H1 (cell line): Measurements from ENCODE around the gene MBNL1. TPM values are rescaled to one million over a fixed set of nuclear protein-coding genes. Genes with fewer than 3 reads are reported as not detected.

Source experiments
- CHD1 ChIP-seq: IDR thresholded peaks from 2 replicates; pipeline ENCODE4 v1.6.1; 2012; ENCODE audit warnings: low read depth, low read length, improper control_type of control experiment
- JUN ChIP-seq: IDR thresholded peaks from 2 replicates; pipeline ENCODE4 v1.6.1; 2011; ENCODE audit warnings: low read depth, mild to moderate bottlenecking, improper control_type of control experiment, low read length
- KDM5A ChIP-seq: fragments of 200-600 bp; IDR thresholded peaks from 2 replicates; pipeline ENCODE4 v1.7.1; 2012; ENCODE audit warnings: mild to moderate bottlenecking, low read length, inconsistent platforms, mixed read lengths
- NRF1 ChIP-seq: IDR thresholded peaks from 2 replicates; pipeline ENCODE4 v1.6.1; 2011; ENCODE audit warnings: mild to moderate bottlenecking, low read depth, low read length, improper control_type of control experiment
- SRF ChIP-seq: IDR thresholded peaks from 2 replicates; pipeline ENCODE4 v1.6.1; 2011; ENCODE audit warnings: mild to moderate bottlenecking, low read depth, low read length, moderate library complexity
- YY1 ChIP-seq: IDR thresholded peaks from 2 replicates; pipeline ENCODE4 v1.6.1; 2011; ENCODE audit warnings: low read depth, mild to moderate bottlenecking, low read length
- polyA plus RNA-seq, 7 experiments: library from polyadenylated mRNA; depleted of rRNA in 3 of 7; stranded (reverse) in 5 of 7; unstranded in 2 of 7; fragments of >200 nt in 5 of 7; fragments of 200-250 nt in 2 of 7; gene quantifications; 1 replicate in 5 of 7; 2 replicates in 1 of 7; 4 replicates in 1 of 7; pipeline versions ENCODE4 v1.2.1 to v1.2.3, GENCODE V29; 2011 to 2013; ENCODE audit warnings: missing spikeins in 2 of 7, mixed read lengths in 2 of 7
- total RNA-seq: library from RNA; stranded (reverse); fragmentation: NEBNext Ultra II Directional; extraction: Animal tissue kit (Norgen Biotek cat#: 25700); gene quantifications from 2 replicates; pipeline ENCODE4 v1.2.1, GENCODE V29; 2021
- TF ChIP-seq, protein P1 (sequence below): fragments of 300-600 bp; sonication (generic); IDR thresholded peaks from 2 replicates; pipeline ENCODE4 v1.7.1; 2012; ENCODE audit warnings: low read length, moderate library complexity, mild to moderate bottlenecking, inconsistent platforms; ENCODE audit not compliant: insufficient replicate concordance
- TF ChIP-seq, protein P2 (sequence below): IDR thresholded peaks from 2 replicates; pipeline ENCODE4 v1.6.1; 2011; ENCODE audit warnings: low read length, improper control_type of control experiment

The MBNL1 gene
- total and polyA plus RNA-seq, 2 of the 8 experiments (the other 6 are each of a cell fraction or from before 2014, with no cell fraction given) = 5.0 to 16.4 TPM

DNA sequence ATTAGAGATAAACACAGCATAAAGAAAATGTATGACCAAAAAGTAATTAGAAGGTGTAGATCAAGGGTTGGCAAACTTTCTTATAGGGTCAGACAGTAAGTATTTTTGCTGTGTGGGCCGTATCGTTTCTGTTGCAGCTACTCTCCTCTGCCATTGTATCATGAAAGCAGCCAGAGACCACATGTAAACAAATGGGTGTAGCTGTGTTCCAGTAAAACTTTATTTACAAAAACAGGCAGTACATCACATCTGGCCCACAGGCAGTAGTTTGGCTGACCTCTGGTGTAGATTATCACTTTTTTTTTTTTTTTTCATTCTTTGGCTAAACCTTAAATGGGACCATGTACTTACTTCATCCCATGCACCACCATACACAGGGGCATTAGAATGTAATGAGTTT is 190.8 kb downstream of the MBNL1 start (continued):
- TF ChIP-seq, protein P1, sequence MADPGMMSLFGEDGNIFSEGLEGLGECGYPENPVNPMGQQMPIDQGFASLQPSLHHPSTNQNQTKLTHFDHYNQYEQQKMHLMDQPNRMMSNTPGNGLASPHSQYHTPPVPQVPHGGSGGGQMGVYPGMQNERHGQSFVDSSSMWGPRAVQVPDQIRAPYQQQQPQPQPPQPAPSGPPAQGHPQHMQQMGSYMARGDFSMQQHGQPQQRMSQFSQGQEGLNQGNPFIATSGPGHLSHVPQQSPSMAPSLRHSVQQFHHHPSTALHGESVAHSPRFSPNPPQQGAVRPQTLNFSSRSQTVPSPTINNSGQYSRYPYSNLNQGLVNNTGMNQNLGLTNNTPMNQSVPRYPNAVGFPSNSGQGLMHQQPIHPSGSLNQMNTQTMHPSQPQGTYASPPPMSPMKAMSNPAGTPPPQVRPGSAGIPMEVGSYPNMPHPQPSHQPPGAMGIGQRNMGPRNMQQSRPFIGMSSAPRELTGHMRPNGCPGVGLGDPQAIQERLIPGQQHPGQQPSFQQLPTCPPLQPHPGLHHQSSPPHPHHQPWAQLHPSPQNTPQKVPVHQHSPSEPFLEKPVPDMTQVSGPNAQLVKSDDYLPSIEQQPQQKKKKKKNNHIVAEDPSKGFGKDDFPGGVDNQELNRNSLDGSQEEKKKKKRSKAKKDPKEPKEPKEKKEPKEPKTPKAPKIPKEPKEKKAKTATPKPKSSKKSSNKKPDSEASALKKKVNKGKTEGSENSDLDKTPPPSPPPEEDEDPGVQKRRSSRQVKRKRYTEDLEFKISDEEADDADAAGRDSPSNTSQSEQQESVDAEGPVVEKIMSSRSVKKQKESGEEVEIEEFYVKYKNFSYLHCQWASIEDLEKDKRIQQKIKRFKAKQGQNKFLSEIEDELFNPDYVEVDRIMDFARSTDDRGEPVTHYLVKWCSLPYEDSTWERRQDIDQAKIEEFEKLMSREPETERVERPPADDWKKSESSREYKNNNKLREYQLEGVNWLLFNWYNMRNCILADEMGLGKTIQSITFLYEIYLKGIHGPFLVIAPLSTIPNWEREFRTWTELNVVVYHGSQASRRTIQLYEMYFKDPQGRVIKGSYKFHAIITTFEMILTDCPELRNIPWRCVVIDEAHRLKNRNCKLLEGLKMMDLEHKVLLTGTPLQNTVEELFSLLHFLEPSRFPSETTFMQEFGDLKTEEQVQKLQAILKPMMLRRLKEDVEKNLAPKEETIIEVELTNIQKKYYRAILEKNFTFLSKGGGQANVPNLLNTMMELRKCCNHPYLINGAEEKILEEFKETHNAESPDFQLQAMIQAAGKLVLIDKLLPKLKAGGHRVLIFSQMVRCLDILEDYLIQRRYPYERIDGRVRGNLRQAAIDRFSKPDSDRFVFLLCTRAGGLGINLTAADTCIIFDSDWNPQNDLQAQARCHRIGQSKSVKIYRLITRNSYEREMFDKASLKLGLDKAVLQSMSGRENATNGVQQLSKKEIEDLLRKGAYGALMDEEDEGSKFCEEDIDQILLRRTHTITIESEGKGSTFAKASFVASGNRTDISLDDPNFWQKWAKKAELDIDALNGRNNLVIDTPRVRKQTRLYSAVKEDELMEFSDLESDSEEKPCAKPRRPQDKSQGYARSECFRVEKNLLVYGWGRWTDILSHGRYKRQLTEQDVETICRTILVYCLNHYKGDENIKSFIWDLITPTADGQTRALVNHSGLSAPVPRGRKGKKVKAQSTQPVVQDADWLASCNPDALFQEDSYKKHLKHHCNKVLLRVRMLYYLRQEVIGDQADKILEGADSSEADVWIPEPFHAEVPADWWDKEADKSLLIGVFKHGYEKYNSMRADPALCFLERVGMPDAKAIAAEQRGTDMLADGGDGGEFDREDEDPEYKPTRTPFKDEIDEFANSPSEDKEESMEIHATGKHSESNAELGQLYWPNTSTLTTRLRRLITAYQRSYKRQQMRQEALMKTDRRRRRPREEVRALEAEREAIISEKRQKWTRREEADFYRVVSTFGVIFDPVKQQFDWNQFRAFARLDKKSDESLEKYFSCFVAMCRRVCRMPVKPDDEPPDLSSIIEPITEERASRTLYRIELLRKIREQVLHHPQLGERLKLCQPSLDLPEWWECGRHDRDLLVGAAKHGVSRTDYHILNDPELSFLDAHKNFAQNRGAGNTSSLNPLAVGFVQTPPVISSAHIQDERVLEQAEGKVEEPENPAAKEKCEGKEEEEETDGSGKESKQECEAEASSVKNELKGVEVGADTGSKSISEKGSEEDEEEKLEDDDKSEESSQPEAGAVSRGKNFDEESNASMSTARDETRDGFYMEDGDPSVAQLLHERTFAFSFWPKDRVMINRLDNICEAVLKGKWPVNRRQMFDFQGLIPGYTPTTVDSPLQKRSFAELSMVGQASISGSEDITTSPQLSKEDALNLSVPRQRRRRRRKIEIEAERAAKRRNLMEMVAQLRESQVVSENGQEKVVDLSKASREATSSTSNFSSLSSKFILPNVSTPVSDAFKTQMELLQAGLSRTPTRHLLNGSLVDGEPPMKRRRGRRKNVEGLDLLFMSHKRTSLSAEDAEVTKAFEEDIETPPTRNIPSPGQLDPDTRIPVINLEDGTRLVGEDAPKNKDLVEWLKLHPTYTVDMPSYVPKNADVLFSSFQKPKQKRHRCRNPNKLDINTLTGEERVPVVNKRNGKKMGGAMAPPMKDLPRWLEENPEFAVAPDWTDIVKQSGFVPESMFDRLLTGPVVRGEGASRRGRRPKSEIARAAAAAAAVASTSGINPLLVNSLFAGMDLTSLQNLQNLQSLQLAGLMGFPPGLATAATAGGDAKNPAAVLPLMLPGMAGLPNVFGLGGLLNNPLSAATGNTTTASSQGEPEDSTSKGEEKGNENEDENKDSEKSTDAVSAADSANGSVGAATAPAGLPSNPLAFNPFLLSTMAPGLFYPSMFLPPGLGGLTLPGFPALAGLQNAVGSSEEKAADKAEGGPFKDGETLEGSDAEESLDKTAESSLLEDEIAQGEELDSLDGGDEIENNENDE = no peak
- no peak for TF ChIP-seq SRF
- TF ChIP-seq JUN = no peak
- TF ChIP-seq, protein P2, sequence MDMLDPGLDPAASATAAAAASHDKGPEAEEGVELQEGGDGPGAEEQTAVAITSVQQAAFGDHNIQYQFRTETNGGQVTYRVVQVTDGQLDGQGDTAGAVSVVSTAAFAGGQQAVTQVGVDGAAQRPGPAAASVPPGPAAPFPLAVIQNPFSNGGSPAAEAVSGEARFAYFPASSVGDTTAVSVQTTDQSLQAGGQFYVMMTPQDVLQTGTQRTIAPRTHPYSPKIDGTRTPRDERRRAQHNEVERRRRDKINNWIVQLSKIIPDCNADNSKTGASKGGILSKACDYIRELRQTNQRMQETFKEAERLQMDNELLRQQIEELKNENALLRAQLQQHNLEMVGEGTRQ = no peak
- no peak for TF ChIP-seq KDM5A
- no peak for TF ChIP-seq CHD1
- no peak for TF ChIP-seq NRF1
- TF ChIP-seq YY1 = no peak
